ENCODE measurements around the gene EGFR.

- TF ChIP-seq, protein P1, sequence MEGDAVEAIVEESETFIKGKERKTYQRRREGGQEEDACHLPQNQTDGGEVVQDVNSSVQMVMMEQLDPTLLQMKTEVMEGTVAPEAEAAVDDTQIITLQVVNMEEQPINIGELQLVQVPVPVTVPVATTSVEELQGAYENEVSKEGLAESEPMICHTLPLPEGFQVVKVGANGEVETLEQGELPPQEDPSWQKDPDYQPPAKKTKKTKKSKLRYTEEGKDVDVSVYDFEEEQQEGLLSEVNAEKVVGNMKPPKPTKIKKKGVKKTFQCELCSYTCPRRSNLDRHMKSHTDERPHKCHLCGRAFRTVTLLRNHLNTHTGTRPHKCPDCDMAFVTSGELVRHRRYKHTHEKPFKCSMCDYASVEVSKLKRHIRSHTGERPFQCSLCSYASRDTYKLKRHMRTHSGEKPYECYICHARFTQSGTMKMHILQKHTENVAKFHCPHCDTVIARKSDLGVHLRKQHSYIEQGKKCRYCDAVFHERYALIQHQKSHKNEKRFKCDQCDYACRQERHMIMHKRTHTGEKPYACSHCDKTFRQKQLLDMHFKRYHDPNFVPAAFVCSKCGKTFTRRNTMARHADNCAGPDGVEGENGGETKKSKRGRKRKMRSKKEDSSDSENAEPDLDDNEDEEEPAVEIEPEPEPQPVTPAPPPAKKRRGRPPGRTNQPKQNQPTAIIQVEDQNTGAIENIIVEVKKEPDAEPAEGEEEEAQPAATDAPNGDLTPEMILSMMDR (IDR thresholded peaks at IDR 0.05; ENCODE audit: low read depth, low read length) = no peak
- no peak for TF ChIP-seq MYC (IDR thresholded peaks at IDR 0.05; ENCODE audit: low read depth, low read length)
- TF ChIP-seq, protein P2, sequence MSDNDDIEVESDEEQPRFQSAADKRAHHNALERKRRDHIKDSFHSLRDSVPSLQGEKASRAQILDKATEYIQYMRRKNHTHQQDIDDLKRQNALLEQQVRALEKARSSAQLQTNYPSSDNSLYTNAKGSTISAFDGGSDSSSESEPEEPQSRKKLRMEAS (IDR thresholded peaks at IDR 0.05; ENCODE audit: low read depth, low read length) = no peak
Measured at GRCh38 chr7:55194522-55194921, 175.7 kb downstream of the EGFR start.
